Subcutaneous abdominal adipose tissue (tissue), 5 donors: ENCODE results near the gene NUDT13.

Experiments used
- H3K27ac ChIP-seq: one replicate; pipeline ENCODE4 v1.7.0; 2013; ENCODE audit warnings: low read depth, mild to moderate bottlenecking, inconsistent platforms, low read length, moderate library complexity
- H3K27me3 ChIP-seq, 5 donors: one replicate each; pipeline ENCODE4 v1.7.0; 2013; ENCODE audit warnings: low read length in 5 of 5, inconsistent platforms in 1 of 5; ENCODE audit not compliant: control insufficient read depth in 5 of 5, insufficient read depth in 4 of 5
- H3K36me3 ChIP-seq, 5 donors: one replicate each; pipeline ENCODE4 v1.7.0; 2013; ENCODE audit warnings: low read length in 5 of 5; ENCODE audit not compliant: control insufficient read depth in 5 of 5, insufficient read depth in 5 of 5
- H3K4me1 ChIP-seq, 5 donors: one replicate each; pipeline ENCODE4 v1.7.0; 2013; ENCODE audit warnings: low read length in 5 of 5, mild to moderate bottlenecking in 3 of 5, moderate library complexity in 1 of 5; ENCODE audit not compliant: control insufficient read depth in 5 of 5, insufficient read depth in 5 of 5
- H3K4me3 ChIP-seq, 5 donors: one replicate each; pipeline ENCODE4 v1.7.0; 2013; ENCODE audit warnings: low read length in 5 of 5, low read depth in 1 of 5
- H3K9ac ChIP-seq, 5 donors: one replicate each; pipeline ENCODE4 v1.7.0; 2013; ENCODE audit warnings: low read length in 5 of 5, mild to moderate bottlenecking in 4 of 5, moderate library complexity in 3 of 5
- H3K9me3 ChIP-seq, 5 donors: one replicate each; pipeline ENCODE4 v1.7.0; 2013; ENCODE audit warnings: low read length in 5 of 5; ENCODE audit not compliant: control insufficient read depth in 5 of 5
- donor health status: healthy.
- donor health status: healthy.
- donor health status: healthy.
- donor health status: healthy.
- donor health status: healthy.

NUDT13 gene

GRCh38 chr10:73174148-73174925 is 64.1 kb downstream of the NUDT13 start:
- Histone ChIP-seq H3K9me3 (no peaks in the 10 kb centered on the region), H3K4me3 (no peak overlapping the region), H3K9ac (no peak overlapping the region), H3K36me3 (peaks cover 11 to 31% (median 25%) of the 10 kb centered on the region in 5 donors), H3K27ac (no peak overlapping the region), H3K27me3 (no peaks in the 10 kb centered on the region), H3K4me1 (no peaks in the 10 kb centered on the region)
